HEK293 (cell line): ENCODE measurements around the gene UNG.

Experiments
- FEZF1 ChIP-seq: fragments of 450-650 bp; formaldehyde crosslinking; IDR thresholded peaks from 2 replicates; pipeline ENCODE4 v1.5.1; 2016; ENCODE audit warnings: missing biosample characterization, missing genetic modification characterization
- GLI2 ChIP-seq: fragments of 450-650 bp; formaldehyde crosslinking; IDR thresholded peaks from 2 replicates; pipeline ENCODE4; 2017; ENCODE audit warnings: missing biosample characterization, missing genetic modification characterization, low read depth, borderline replicate concordance
- HOXD13 ChIP-seq: sonication (generic); formaldehyde crosslinking; IDR thresholded peaks from 2 replicates; pipeline ENCODE4 v1.8.0; 2022; ENCODE audit warnings: missing genetic modification reagents, borderline replicate concordance
- KLF1 ChIP-seq: fragments of 450-650 bp; formaldehyde crosslinking; IDR thresholded peaks from 2 replicates; pipeline ENCODE4 v1.5.1; 2016; ENCODE audit warnings: missing biosample characterization, missing genetic modification characterization
- MEIS1 ChIP-seq: sonication (generic); formaldehyde crosslinking; IDR thresholded peaks from 2 replicates; pipeline ENCODE4 v1.8.1; 2022; ENCODE audit warnings: missing genetic modification reagents, mild to moderate bottlenecking, borderline replicate concordance
- PRDM4 ChIP-seq: fragments of 450-650 bp; formaldehyde crosslinking; IDR thresholded peaks from 2 replicates; pipeline ENCODE4 v1.5.1; 2017; ENCODE audit warnings: missing biosample characterization, missing genetic modification characterization
- REPIN1 ChIP-seq: fragments of 450-650 bp; formaldehyde crosslinking; IDR thresholded peaks from 2 replicates; pipeline ENCODE4 v1.5.1; 2017; ENCODE audit warnings: missing biosample characterization, missing genetic modification characterization, low read depth
- REST ChIP-seq: fragments of 450-650 bp; formaldehyde crosslinking; IDR thresholded peaks from 2 replicates; pipeline ENCODE4 v1.5.1; 2016; ENCODE audit warnings: missing biosample characterization, missing genetic modification characterization
- SCRT2 ChIP-seq: fragments of 450-650 bp; formaldehyde crosslinking; IDR thresholded peaks from 2 replicates; pipeline ENCODE4 v1.5.1; 2016; ENCODE audit warnings: missing biosample characterization, missing genetic modification characterization
- ZBTB20 ChIP-seq: fragments of 450-650 bp; formaldehyde crosslinking; IDR thresholded peaks from 2 replicates; pipeline ENCODE4 v1.5.1; 2016; ENCODE audit warnings: missing biosample characterization, missing genetic modification characterization
- ZBTB21 ChIP-seq: fragments of 450-650 bp; formaldehyde crosslinking; IDR thresholded peaks from 2 replicates; pipeline ENCODE4 v1.5.1; 2017; ENCODE audit warnings: missing biosample characterization, missing genetic modification characterization
- ZBTB6 ChIP-seq: fragments of 450-650 bp; formaldehyde crosslinking; IDR thresholded peaks from 2 replicates; pipeline ENCODE4 v1.5.1; 2017; ENCODE audit warnings: missing biosample characterization, missing genetic modification characterization
- ZNF132 ChIP-seq: fragments of 450-650 bp; formaldehyde crosslinking; IDR thresholded peaks from 2 replicates; pipeline ENCODE4 v1.5.1; 2017; ENCODE audit warnings: missing biosample characterization, missing genetic modification characterization, borderline replicate concordance
- ZNF19 ChIP-seq: fragments of 450-650 bp; formaldehyde crosslinking; IDR thresholded peaks from 2 replicates; pipeline ENCODE4; 2016; ENCODE audit warnings: missing biosample characterization, missing genetic modification characterization, low read depth
- ZNF221 ChIP-seq: fragments of 450-650 bp; formaldehyde crosslinking; IDR thresholded peaks from 2 replicates; pipeline ENCODE4 v1.5.1; 2017; ENCODE audit warnings: missing biosample characterization, missing genetic modification characterization, borderline replicate concordance
- ZNF280D ChIP-seq: fragments of 450-650 bp; formaldehyde crosslinking; IDR thresholded peaks from 2 replicates; pipeline ENCODE4 v1.5.1; 2016; ENCODE audit warnings: missing biosample characterization, missing genetic modification characterization
- ZNF37A ChIP-seq: fragments of 450-650 bp; IDR thresholded peaks from 2 replicates; pipeline ENCODE4 v1.5.1; 2018; ENCODE audit warnings: missing biosample characterization, missing genetic modification characterization
- ZNF501 ChIP-seq: fragments of 450-650 bp; formaldehyde crosslinking; IDR thresholded peaks from 2 replicates; pipeline ENCODE4 v1.5.1; 2016; ENCODE audit warnings: missing biosample characterization, missing genetic modification characterization
- ZNF514 ChIP-seq: fragments of 450-650 bp; formaldehyde crosslinking; IDR thresholded peaks from 2 replicates; pipeline ENCODE4 v1.5.1; 2016; ENCODE audit warnings: missing biosample characterization, missing genetic modification characterization
- ZNF548 ChIP-seq: fragments of 450-650 bp; formaldehyde crosslinking; IDR thresholded peaks from 2 replicates; pipeline ENCODE4 v1.5.1; 2016; ENCODE audit warnings: missing biosample characterization, missing genetic modification characterization
- ZNF549 ChIP-seq: fragments of 450-650 bp; IDR thresholded peaks from 2 replicates; pipeline ENCODE4 v1.5.1; 2018; ENCODE audit warnings: missing biosample characterization, missing genetic modification characterization, mild to moderate bottlenecking, inconsistent platforms, moderate library complexity
- ZNF555 ChIP-seq: fragments of 450-650 bp; formaldehyde crosslinking; conservative IDR thresholded peaks from 2 replicates; pipeline ENCODE4 v1.5.1; 2017; ENCODE audit warnings: missing biosample characterization, mild to moderate bottlenecking, missing genetic modification characterization, inconsistent platforms
- ZNF558 ChIP-seq: fragments of 450-650 bp; formaldehyde crosslinking; IDR thresholded peaks from 2 replicates; pipeline ENCODE4 v1.5.1; 2016; ENCODE audit warnings: missing biosample characterization, missing genetic modification characterization
- ZNF645 ChIP-seq: fragments of 450-650 bp; formaldehyde crosslinking; IDR thresholded peaks from 2 replicates; pipeline ENCODE4; 2016; ENCODE audit warnings: missing biosample characterization, missing genetic modification characterization
- ZNF747 ChIP-seq: fragments of 450-650 bp; formaldehyde crosslinking; IDR thresholded peaks from 2 replicates; pipeline ENCODE4 v1.5.1; 2016; ENCODE audit warnings: missing biosample characterization, missing genetic modification characterization
- ZNF76 ChIP-seq: fragments of 450-650 bp; formaldehyde crosslinking; IDR thresholded peaks from 2 replicates; pipeline ENCODE4; 2016; ENCODE audit warnings: low read depth, missing biosample characterization, missing genetic modification characterization, borderline replicate concordance
- ZSCAN18 ChIP-seq: fragments of 450-650 bp; formaldehyde crosslinking; IDR thresholded peaks from 2 replicates; pipeline ENCODE4 v1.5.1; 2016; ENCODE audit warnings: missing biosample characterization, missing genetic modification characterization

Gene UNG

GRCh38 chr12:109097435-109098182 lies at the start of gene UNG (continued):
- TF ChIP-seq ZBTB6 (0 out of 2 replicates have a peak, but pooled peaks have one; percentile 28), ZNF501 (tag by site-specific recombination) (peak; percentile 78; the same call in 1 of the 2 replicates), GLI2 (no peak), ZNF555 (no peak), REPIN1 (tag by site-specific recombination) (no peak), ZNF37A (no peak), ZNF747 (tag by site-specific recombination) (no peak), REST (tag by site-specific recombination) (peak; percentile 75), ZNF549 (no peak), FEZF1 (tag by site-specific recombination) (no peak), MEIS1 (CRISPR knock-in tag) (no peak), ZNF548 (no peak), ZNF514 (no peak), ZNF280D (no peak), PRDM4 (tag by site-specific recombination) (no peak), ZBTB20 (tag by site-specific recombination) (peak; percentile 97), ZBTB21 (tag by site-specific recombination) (peak; percentile 13; the same call in 1 of the 2 replicates), HOXD13 (CRISPR knock-in tag) (no peak), ZNF221 (tag by site-specific recombination) (no peak), ZNF19 (tag by site-specific recombination) (no peak), ZSCAN18 (tag by site-specific recombination) (0 out of 2 replicates have a peak, but pooled peaks have one; percentile 10), KLF1 (tag by site-specific recombination) (peak; percentile 62), ZNF76 (tag by site-specific recombination) (0 out of 2 replicates have a peak, but pooled peaks have one; percentile 8), SCRT2 (no peak), ZNF558 (tag by site-specific recombination) (no peak), ZNF132 (tag by site-specific recombination) (no peak), ZNF645 (tag by site-specific recombination) (no peak)
